Cardiac septum (tissue), 1 donor: ENCODE results near the gene SEC31B. TPM values are rescaled to one million over a fixed set of nuclear protein-coding genes. Genes with fewer than 3 reads are reported as not detected.

Source experiments
- DNase-seq: peaks from one replicate; pipeline ENCODE4 v3.0.0-alpha.2; 2020; ENCODE audit warnings: low spot score
- intact Hi-C: fragments of 100-400 bp; cut with DNase I; formaldehyde crosslinking; loops from one replicate; pipeline ENCODE4 v1.14.0; 2022
- total RNA-seq: library from RNA; stranded (reverse); fragmentation: NEBNext Ultra II Directional; extraction: Animal tissue kit (Norgen Biotek cat#: 25700); gene quantifications from one replicate; pipeline ENCODE4 v1.2.1, GENCODE V29; 2021
- donor health status: DM: no; HTN: no; CAD: no.

The SEC31B gene
- total RNA-seq, 1 donor from 2014 or later, result 7.4 TPM

- peak; percentile 94 for DNase-seq
- intact Hi-C loops, result loop anchor here (5.0 kb wide), 1 partner anchor 242 kb away; the partner anchor contains the start of gene BLOC1S2
These were observed 10.0 kb upstream of the SEC31B start, which contains the start of gene NDUFB8 for GRCh38 chr10:100529475-100530298. Gene NDUFB8, minus strand, starts transcription at chr10:100529871. Its CDS starts 20 bp downstream, at chr10:100529851.

- intact Hi-C loops, result loop anchor here (5.0 kb wide), 1 partner anchor 242 kb away; the partner anchor contains the start of gene BLOC1S2
- no peak for DNase-seq
These were observed 9.3 kb upstream of the SEC31B start for GRCh38 chr10:100528921-100529474.

GRCh38 chr10:100528123-100528886, 8.6 kb upstream of the SEC31B start:
- intact Hi-C loops, result loop anchor here (5.0 kb wide), 1 partner anchor 241 kb away; the partner anchor contains the start of gene BLOC1S2
- DNase-seq, result no peak

GRCh38 chr10:100524638-100525037, 5.0 kb upstream of the SEC31B start:
- intact Hi-C loops, result loop anchor here (5.0 kb wide), 1 partner anchor 237 kb away; the partner anchor contains the start of gene BLOC1S2

GRCh38 chr10:100524206-100524605, 4.5 kb upstream of the SEC31B start:
- no peak for DNase-seq
- intact Hi-C loops, result no loop called here

More at GRCh38 chr10:100524638-100525037, 5.0 kb upstream of the SEC31B start:
- DNase-seq, result no peak

GRCh38 chr10:100522945-100523344, 3.3 kb upstream of the SEC31B start:
- no peak for DNase-seq
- intact Hi-C loops, result no loop called here

GRCh38 chr10:100522107-100522801, 2.6 kb upstream of the SEC31B start:
- no peak for DNase-seq
- intact Hi-C loops, result no loop called here

- intact Hi-C loops, result no loop called here
- no peak for DNase-seq
These were observed 1.1 kb upstream of the SEC31B start for GRCh38 chr10:100520811-100521210.

GRCh38 chr10:100518761-100519241, 860 bp downstream of the SEC31B start:
- intact Hi-C loops, result loop anchor here (5.0 to 10.0 kb wide), 2 partner anchors 86 to 174 kb away; partner anchors contain the start of gene SCD

GRCh38 chr10:100516847-100517246, 2.8 kb downstream of the SEC31B start:
- intact Hi-C loops, result loop anchor here (5.0 to 10.0 kb wide), 2 partner anchors 85 to 172 kb away; partner anchors contain the start of gene SCD
- no peak for DNase-seq

More at GRCh38 chr10:100518761-100519241, 860 bp downstream of the SEC31B start:
- DNase-seq, result no peak

- intact Hi-C loops, result loop anchor here (5.0 to 10.0 kb wide), 2 partner anchors 83 to 171 kb away; partner anchors contain the start of gene SCD
- no peak for DNase-seq
These were observed 4.0 kb downstream of the SEC31B start for GRCh38 chr10:100515612-100516011.

- intact Hi-C loops, result loop anchor here (10.0 kb wide), 1 partner anchor 166 kb away; the partner anchor contains the start of gene SCD
- DNase-seq, result no peak
These were observed 8.9 kb downstream of the SEC31B start for GRCh38 chr10:100510533-100511308.

GRCh38 chr10:100509241-100509840, 10.3 kb downstream of the SEC31B start:
- DNase-seq, result no peak
- intact Hi-C loops, result no loop called here

GRCh38 chr10:100508691-100509150, 10.9 kb downstream of the SEC31B start:
- DNase-seq, result no peak
- intact Hi-C loops, result no loop called here

- DNase-seq, result no peak
- intact Hi-C loops, result no loop called here
These were observed 11.4 kb downstream of the SEC31B start for GRCh38 chr10:100508266-100508665.

GRCh38 chr10:100507357-100507732, 12.3 kb downstream of the SEC31B start:
- DNase-seq, result no peak
- intact Hi-C loops, result no loop called here

- intact Hi-C loops, result no loop called here
- DNase-seq, result no peak
These were observed 12.9 kb downstream of the SEC31B start for GRCh38 chr10:100506596-100507356.
